Activated CD4-positive, alpha-beta T cell treated with anti-CD3 and anti-CD28 coated beads, Interleukin-2, Interleukin-4, amounts not matched to agents 100 ng/mL and 50 ng/mL, durations not matched to agents 16 hours and 8 hours (primary cell): ENCODE results near the gene TSPO.

Experiments
- DNase-seq: peaks from one replicate; pipeline ENCODE4 v3.0.0-alpha.2; 2020; ENCODE audit warnings: low spot score

The TSPO gene

GRCh38 chr22:43159484-43160178 is 8.3 kb downstream of the TSPO start:
- DNase-seq, result no peak

DNA sequence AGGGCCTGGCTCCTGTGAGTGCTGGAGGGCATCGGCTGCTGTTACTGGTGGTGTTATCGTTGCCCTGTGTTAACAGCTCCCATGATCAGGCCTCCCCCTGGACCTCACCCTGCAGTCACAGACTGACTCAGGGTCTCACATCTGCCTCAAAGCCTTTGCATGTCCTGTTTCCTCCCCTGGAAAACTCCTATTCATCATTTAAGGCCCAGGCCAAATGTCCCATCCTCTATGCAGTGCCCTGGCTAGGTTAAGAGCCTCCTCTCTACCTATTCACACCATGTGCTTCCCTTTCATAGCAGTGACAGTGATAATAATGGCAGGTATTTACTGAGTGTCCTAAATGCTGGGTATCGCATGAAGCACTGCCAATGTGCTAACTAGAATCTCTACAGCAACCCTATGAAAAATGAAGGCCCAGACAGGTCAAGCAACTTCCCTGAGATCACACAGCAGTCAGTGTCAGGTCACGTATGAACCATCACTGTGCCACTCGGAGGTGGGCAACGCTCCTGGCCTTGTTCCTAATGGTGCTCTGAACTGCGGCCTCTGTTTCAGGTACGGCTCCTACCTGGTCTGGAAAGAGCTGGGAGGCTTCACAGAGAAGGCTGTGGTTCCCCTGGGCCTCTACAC is 9.3 kb downstream of the TSPO start:
- DNase-seq, result no peak

DNA sequence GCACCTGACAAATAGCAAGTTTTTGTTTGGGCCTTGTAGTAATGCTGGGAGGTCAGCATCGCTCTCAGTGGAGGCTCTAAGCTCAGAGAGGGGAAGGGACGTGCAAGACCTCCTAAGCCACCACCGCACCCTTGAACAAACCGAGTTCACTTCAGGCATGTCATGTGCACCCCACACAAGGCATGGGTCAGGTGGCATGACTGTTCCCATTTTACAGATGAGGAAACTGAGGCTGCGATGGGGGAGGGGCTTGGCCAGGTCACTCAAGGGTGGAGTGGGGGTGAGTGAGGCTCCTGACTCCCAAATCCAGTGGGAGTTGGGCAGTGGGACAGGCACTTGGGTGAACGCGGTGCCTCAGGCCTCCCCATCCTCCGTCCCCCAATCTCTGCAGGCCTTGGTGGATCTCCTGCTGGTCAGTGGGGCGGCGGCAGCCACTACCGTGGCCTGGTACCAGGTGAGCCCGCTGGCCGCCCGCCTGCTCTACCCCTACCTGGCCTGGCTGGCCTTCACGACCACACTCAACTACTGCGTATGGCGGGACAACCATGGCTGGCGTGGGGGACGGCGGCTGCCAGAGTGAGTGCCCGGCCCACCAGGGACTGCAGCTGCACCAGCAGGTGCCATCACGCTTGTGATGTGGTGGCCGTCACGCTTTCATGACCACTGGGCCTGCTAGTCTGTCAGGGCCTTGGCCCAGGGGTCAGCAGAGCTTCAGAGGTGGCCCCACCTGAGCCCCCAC is 11.2 kb downstream of the TSPO start:
- no peak for DNase-seq

DNA sequence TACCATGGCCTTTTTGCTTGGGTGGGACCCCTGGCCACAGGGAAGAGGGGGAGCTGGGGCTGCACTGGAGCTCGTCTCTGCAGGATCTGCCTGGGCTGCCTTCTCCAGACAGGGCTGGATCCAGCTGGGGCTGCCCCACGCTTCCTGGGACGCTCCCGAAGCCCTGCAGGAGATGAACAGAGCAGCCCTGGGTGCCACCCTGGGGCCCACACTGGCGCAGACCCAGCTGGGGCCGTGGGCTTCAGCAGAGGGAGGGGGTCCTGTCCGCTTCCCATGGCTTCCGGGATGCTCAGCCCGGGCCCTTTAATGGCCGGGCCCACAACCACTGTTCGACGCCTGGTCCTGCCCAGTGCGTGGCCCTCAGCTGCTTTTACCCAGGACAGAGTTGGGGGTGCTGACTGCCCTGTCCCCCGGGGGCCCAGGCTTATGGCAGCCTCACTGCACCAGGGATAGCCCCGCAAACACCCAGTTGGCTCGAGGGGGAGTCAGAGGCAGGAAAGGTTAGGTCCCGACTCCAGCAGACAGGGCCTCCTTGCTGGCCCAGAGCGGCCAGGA is 12.0 kb downstream of the TSPO start:
- DNase-seq, result no peak

DNA sequence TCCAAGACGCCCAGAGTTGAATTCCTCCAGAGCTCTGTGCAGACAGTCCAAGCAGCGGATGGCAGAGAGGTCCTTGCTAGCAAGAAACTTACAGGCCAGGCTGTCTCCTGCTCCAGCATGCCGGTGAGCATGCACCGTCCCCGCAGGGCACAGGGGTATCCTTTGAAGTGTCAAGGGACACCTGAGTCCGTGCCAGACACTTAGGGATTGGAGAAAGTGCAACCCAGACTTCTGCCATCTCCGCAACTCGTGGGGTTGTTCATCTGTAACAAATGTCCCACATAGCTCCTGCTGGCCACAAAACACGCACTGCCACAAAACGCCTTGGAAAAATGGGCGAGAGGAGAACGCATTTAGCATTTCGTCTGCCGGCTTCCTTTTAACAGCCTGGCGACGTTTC is 13.3 kb downstream of the TSPO start:
- DNase-seq, result no peak

GRCh38 chr22:43166132-43166930 is 15.0 kb downstream of the TSPO start:
- no peak for DNase-seq

DNA sequence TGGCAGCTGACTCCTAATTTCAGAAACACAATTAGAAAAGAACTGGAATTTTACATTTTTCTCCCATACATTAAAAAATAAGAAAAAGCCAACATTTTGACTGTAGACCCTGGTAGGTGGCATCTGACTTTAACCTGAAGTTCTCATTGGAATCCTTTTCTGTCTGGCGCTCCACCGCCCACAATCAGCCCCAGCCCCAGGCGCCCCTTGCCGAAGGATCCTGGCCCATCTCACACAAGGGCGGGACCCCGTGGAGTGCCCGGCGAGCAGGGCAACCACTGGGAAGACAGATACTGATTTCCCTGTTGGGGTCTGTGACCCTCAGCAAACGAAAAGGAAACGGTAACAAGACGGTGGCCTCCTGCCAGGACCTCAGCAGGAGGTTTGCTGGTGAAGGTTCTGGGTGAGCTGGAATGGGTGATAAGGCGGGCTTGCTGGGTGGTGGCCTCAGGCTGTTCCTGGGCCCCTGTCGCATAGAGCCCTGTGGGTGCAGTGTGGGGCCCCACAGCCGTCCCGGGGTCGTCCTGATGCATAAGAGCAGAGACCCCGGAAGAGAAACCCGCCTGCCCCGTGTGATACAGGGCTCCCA is 15.7 kb downstream of the TSPO start:
- no peak for DNase-seq

DNA sequence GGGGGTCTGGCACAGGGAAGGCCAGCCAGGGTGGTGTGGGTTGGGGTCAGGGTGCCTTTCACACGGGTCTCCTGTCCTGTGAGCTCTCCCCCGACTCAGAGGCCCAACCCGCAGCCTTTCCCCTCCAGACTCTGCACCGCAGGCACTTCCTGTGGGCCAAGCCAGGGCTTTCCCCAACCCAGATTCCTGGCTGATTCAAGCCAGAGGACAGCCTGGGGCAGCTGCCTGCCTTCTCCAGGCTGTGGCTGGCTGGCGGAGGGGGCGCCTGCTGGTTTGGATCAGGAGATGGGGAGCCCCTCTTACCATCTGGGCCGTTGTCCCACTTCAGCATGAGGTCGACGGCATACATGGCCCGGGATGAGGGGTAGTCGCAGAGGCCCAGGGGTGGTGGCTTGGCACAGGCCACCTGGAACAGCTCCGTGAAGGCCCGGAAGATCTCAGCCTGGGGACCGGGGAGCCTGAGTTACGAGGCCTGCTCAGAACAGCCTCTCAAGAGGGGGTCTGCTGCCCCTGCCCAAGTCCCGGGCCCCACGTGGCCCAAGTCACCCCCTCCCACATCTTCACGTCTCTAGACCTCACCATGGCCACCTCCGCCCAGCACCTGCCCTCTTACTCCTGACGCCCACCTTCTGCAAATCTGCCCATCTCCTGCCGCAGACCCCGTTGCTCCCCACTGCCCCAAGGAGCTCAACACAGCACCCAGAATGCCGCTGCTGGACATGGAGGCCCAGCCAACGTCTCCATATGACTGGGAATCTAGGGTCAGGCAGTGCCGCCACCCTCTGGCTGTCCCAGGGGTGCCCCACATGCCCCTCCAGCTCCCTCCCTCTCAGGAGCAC is 17.3 kb downstream of the TSPO start:
- DNase-seq, result no peak

- no peak for DNase-seq
Observed at GRCh38 chr22:43169310-43170130, 18.2 kb downstream of the TSPO start.

- no peak for DNase-seq
Observed at GRCh38 chr22:43170131-43170480, 18.7 kb downstream of the TSPO start.

- DNase-seq, result no peak
Observed at GRCh38 chr22:43171019-43171491, 19.7 kb downstream of the TSPO start.

DNA sequence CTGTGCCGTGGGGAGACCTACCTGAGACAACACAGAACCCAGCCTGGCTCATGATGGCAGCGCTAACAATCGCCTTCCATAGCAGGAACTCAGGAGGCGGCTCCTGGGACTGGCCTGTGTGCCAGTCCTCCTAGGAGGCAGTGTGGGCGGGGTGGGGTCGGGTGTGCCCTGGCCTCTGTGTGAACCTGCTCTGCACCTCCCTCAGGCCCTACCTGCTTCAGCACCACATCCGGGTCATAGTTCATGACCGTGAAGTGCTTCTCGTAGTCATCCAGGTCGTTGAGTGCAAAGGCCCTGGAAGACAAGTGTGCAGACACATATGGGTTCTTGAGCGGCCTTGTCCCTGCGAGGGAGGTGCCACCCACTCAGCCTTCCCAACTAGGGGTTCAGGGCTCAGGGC is 20.2 kb downstream of the TSPO start:
- no peak for DNase-seq

DNA sequence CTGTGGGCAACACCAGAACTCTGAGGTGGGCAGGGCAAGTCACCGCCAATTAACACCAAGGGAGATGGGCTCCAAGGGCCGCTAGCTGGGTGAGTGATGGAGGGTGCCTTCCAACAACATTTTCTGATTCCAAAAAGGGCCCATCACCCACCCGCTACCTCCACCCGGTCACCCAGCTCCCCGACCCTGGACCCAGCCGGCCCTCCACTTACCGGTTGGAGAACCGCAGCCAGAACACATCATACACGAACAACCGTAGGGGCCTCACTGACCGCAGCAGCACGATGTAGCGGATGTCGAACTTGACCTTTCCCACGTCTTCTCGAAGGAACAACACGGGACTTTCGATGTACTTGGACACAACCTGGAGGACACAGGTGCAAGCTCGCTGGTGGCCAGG is 20.8 kb downstream of the TSPO start:
- DNase-seq, result no peak

DNA sequence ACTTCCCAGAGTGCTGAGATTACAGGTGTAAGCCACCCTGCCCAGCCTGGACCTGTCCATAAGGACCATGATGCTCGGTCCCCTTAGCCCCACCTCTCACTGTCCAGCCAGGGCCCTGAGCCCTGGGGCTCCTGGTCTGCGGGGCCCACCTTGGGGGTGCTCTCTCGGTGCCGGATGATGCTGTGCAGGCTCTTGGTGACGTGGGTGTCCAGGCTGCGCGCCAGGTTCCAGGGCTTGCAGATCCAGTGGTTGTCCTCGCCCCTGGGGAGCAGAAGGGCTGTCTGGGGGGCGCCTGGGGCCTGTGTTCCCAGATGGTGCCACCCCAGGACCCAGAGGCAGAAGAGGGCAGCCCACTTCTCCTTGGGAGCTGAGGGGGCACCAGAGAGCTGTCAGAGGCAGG is 22.2 kb downstream of the TSPO start:
- no peak for DNase-seq

DNA sequence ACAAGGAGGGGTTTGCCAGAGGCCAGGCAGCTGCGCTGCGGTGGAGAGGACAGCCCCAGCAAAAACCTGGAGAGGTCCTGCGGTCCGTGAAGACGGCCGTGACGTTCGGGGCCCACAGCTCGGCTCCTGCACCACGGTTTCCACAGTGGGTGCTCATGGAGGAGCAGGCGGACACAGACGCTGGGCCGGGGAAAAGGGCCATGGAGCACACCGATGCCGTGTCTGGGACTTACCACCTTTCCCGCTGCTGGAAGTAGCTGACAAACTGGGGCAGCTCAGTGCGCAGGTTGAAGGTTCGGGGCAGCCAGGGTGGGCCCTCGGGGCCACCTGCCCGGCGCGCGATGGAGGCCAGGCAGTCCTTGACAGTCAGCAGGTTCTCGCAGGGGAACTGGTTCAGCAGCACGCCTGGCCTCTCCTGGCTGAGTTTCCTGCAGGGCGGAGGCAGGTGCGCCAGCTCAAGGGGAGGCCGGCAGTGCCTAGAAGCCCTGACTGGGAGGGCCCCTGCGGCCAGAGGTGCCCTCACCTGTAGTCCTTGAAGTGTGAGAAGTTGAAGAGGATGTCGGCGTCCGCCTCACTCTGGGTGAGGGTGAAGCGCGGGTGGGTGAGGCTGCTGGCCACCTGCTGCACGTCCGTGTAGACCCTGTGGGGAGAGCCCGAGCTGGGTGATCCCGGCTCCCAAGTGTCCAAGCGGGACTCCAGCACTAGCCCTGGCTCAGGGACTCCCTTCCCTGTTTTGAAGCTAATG is 22.8 kb downstream of the TSPO start:
- no peak for DNase-seq

DNA sequence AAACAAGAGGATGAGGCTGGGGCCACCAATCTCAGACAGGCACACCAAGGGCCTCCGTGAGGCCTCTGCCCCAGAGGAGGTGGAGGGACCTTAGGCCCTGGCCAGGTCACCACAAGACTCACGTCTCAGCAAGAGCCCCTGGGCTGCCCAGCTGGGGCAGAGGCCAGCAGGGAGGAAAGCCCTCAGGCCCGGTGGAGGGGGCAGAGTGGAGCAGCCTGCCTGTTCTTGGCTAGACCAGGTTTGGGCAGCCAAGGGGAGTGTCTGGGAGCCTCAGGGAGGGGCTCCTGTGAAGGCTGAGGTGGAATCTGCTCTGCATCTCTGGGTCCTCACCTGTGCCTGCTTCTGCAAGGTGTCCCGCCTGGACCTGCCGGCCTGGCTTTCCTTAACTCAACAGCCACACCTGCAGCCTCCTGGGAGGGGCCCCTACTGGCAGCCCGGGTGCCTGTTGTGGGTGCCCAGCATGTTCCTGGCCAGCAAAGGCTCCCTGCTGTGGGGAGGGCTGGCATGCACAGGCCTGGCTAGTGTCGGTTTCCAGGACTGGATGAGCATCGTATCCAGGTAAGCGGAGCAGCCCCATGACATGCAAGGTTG is 23.7 kb downstream of the TSPO start:
- no peak for DNase-seq

DNA sequence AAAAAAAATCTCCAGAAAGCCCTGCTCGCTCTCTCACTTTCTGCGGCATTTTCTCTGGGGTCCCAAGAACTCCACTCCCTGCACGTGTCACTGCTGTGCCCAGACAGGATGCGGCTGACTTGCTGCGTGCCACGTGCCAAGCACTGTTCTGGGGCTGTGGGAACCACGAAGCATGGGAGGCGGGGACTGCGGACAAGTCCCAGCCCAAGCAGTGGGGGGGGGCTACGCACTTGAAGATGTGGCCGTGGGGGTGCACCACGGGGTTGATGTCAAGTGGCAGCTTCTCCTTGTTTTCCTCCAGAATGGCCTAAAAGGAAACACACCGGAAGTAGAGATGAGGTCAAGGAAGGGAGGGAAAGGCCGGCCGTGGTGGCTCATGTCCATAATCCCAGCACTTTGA is 24.7 kb downstream of the TSPO start:
- no peak for DNase-seq

DNA sequence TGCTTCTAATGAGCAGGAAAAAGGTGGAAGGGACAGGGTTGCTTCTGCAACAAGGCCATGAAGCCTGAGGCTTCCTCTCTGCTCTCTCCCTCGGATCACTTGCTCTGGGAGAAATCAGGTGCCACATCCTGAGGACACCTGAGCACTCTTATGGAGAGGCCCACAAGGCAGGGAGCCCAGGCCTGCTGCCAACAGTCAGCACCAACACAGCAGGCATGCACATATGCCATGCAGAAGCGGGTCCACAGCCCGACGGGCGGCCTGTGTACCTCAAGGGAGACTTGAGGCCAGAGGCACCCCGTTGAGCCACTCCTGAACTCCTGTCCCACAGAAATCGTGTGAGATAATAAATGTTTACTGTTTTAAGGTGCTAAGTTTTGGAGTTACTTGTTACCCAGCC is 26.1 kb downstream of the TSPO start:
- no peak for DNase-seq
